ENCODE measurements around the gene PINK1. TPM values are rescaled to one million over a fixed set of nuclear protein-coding genes. Genes with fewer than 3 reads are reported as not detected.
A peak's percentile ranks its signal among the peaks of the same experiment; 100 is the strongest.

PINK1 gene
- total RNA-seq, 1 donor from 2014 or later: 72.9 TPM

DNA sequence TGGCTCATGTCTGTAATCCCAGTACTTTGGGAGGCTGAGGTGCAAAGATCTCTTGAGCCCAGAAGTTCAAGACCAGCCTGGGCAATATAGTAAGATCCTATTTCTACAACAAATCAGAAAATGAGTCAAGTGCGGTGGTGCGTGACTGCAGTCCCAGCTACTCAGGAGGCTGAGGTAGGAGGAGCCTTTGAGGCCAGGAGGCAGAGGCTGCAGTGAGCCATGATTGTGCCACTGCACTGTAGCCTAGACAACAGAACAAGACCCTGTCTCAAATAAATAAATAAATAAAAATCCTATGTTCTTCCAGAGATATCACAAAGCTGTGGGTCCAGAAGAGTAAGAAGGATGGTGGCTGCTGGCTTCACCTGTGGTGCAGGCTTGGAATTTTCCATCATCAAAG, 22.3 kb upstream of the PINK1 start:
- DNase-seq (ENCODE audit: low spot score): no peak

DNA sequence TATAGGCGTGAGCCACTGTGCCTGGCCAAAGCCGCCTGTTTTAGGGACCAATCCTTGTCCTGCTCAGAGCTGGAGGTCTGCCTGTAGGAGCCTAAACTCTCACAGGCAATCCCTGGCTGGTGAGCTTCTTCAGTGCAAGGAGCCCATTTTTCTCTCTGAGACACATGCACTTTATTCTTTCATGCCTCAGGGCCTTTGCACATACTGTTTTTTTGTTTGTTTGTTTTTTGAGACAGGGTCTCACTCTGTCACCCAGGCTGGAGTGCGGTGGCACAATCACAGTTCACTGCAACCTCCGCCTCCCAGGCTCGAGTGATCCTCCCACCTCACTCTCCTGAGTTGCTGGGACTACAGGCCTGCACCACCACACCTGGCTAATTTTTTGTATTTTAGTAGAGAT, 21.6 kb upstream of the PINK1 start:
- DNase-seq (ENCODE audit: low spot score): no peak

GRCh38 chr1:20612221-20612746, 21.0 kb upstream of the PINK1 start:
- DNase-seq (ENCODE audit: low spot score): no peak

DNA sequence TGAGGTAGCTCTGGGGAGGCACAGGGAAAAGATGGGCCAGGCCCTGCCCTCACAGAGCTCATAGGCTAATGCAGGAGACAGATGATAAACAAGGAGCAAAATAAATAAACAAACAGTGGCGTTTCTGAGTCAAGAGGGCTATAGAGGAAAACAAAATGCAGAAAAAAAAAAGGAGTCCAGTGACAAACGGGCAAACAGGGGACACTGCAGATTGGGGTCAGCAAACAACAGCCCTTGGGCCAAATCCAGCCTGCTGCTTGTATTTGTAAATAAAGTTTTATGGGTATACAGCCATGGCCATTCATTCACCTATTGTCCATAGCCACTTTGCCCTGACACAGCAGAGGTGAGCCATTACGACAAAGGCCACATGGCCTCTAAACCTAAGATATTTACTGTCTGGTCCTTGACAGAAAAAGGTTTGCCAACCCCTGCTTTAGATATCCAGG, 19.1 kb upstream of the PINK1 start:
- DNase-seq (ENCODE audit: low spot score): no peak

- DNase-seq (ENCODE audit: low spot score): no peak
Measured at GRCh38 chr1:20615946-20616846, 17.1 kb upstream of the PINK1 start.

- no peak for DNase-seq (ENCODE audit: low spot score)
Measured at GRCh38 chr1:20616847-20617487, 16.3 kb upstream of the PINK1 start.

DNA sequence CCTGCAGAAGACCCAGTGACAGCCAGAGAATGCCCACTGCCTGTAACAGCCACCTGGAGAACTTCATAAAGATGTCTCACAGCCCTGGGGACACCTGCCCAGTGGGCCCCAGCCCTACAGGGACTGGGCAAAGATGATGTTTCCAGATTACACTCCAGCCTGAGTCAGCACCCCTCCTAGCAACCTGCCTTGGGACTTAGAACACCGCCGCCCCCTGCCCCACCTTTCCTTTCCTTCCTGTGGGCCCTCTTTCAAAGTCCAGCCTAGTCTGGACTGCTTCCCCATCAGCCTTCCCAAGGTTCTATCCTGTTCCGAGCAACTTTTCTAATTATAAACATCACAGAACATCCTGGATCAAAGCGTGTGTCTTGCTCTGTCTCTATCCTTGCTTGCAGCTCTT, 14.7 kb upstream of the PINK1 start:
- no peak for DNase-seq (ENCODE audit: low spot score)

- DNase-seq (ENCODE audit: low spot score): no peak
Measured at GRCh38 chr1:20619999-20620398, 13.3 kb upstream of the PINK1 start.

GRCh38 chr1:20621012-20621411, 12.2 kb upstream of the PINK1 start:
- DNase-seq (ENCODE audit: low spot score): no peak

- DNase-seq (ENCODE audit: low spot score): no peak
Measured at GRCh38 chr1:20624709-20625108, 8.5 kb upstream of the PINK1 start.

GRCh38 chr1:20625176-20626097, 7.8 kb upstream of the PINK1 start:
- no peak for DNase-seq (ENCODE audit: low spot score)

- DNase-seq (ENCODE audit: low spot score): no peak
Measured at GRCh38 chr1:20626098-20626427, 7.2 kb upstream of the PINK1 start.

DNA sequence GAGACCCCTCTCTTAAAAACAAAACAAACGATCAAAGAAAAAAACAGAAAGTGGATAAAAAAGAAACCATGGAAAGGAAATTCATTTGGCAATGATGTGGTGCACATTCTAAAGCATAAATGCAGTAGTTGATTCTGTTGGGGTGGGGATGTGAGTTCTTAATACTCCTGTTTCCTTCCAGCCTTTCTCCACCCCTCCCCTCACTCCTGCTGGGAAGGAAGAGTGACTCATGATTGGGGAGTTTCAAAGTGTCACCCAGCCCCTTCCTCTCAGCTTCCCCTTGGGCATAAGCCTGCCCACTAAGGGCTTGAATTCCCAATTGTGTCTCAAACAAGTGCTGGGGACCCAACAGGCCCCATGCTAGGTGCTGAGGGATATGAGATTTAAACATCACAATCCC, 6.7 kb upstream of the PINK1 start:
- DNase-seq (ENCODE audit: low spot score): no peak

DNA sequence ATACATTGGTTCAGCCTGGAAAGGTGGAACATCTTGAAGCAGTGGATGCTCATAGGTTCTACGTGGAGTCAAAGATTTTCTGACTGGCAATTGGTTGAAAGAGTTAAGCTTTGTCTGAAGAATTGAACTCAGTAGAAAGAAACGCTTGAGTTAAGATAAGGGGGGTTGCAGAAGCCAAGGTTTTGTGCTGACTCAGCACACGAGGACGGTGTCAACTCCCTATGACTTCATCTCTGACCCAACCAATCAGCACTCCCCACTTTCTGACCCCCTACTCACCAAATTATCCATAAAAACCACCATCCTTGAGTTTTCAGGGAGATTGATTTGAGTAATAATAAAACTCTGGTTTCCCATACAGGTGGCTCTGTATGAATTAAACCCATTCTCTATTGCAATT, 2.5 kb upstream of the PINK1 start:
- no peak for DNase-seq (ENCODE audit: low spot score)

- no peak for DNase-seq (ENCODE audit: low spot score)
Measured at GRCh38 chr1:20632386-20632785, 872 bp upstream of the PINK1 start.

GRCh38 chr1:20634065-20634593, 871 bp downstream of the PINK1 start:
- no peak for DNase-seq (ENCODE audit: low spot score)

DNA sequence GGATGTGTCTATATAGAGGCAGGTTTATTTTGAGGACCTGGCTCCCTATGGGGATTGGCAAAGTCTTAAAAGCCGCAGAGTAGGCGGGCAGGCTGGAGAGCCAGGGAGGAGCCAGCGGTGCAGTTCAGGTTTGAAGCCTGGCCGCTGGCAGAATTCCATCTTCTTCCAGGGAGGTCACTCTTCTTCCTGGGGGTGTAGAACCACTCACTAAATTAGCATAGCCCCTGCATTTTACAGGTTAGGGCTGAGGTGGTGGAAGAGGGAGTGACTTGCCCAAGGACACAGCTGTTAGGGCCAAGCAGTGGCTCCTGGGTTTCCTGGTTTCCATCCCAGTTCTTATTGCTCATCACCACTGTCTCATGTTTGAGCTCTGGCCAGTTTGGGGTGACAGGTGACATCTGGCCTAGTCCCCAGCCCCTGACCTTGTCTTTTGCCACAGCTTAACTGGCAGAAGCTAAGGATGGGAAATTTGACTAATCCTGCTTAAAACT, 1.4 kb downstream of the PINK1 start:
- DNase-seq (ENCODE audit: low spot score): peak; percentile 22

DNA sequence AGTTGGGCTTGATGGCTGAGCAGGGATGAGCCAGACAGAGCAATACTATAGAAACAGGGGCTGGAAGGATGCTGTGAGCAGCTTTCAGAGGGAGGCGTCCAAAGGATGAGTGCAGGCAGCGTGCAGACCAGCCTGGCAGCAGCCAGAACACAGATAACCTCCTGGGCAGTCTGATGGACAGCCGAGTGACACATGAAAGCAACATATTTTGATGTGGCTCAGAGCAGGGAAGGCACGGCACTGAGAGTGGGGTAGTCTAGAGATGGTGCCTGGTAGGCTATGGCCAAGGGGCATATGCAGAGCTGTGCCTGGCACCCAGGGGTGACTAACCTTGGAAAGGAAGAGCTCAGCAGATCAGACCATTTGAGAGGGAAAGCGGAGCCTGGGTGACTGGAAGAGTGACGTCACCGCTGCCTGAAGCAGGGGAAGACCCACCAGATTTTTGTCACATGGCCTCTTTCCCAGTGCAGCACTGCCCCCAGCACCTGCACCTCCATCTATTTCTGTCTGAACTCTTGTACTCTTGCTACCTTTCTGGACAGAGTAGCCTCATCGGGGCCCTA, 3.6 kb downstream of the PINK1 start:
- DNase-seq (ENCODE audit: low spot score): no peak

DNA sequence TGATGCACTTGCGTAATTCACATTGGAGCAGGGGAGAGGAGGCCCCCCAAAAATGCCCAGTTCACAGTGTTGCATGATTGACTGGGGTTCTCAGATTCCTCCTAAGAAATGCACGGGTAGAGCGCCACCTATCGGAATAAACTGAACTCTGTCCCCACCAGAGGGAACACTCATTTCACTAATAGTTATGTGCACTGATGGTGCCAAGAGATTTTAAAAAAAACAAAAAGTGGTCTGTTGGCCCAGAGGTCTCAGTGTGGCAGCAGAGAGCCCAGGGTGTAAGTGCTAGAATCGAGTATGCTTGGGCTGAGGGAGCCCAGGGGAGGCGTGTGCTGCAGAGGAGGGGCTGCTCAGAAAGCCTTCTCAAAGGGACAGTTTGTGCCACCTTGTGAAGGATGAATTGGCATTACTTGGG, 6.9 kb downstream of the PINK1 start:
- peak; percentile 50 for DNase-seq (ENCODE audit: low spot score)

DNA sequence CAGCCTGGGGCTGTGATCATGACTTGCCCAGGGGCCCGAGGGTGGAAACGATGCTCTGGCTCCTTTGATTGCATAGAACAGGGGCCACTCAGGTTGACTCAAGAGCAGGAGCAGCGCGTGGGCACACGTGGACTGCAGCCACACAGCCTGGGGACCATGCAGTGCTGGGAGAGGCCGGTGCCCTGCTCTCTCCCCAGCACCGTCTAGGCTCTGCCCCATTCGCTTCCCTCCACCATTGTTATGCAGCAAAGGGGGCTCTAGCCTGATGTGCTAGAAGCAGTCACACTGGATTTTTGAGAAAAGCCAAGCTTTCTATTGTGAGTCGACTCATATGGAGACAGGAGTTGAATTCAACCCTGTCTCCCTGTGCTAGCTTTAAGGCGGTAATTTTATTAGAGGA, 8.7 kb downstream of the PINK1 start:
- no peak for DNase-seq (ENCODE audit: low spot score)

DNA sequence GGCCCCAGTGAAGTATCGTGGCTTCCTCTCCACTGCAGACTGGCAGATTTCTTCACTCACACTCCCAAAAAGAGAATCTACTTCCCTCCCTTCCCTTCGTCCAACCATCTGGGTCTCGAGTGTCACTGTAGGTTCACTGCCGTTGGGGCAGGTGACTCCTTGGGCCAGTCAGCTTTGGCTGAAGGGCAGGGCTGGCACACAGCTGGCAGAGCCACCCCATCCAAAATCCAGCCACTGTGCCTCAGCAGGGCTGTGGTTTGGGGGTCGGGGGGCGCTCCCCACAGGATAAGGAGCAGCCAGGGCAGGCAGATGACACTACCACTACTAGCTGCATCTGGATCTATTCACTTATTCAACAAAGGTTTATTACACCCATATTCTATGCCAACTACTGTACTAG, 9.8 kb downstream of the PINK1 start:
- DNase-seq (ENCODE audit: low spot score): no peak

Data from mucosa of gallbladder (tissue), 1 donor.